NT2/D1 (cell line): ENCODE data around the gene TPD52L1.

Source experiments
- SUZ12 ChIP-seq: IDR thresholded peaks from 2 replicates; pipeline ENCODE4 v1.6.1; 2011; ENCODE audit not compliant: insufficient read length, insufficient read depth; ENCODE audit errors: extremely low read depth
- YY1 ChIP-seq: IDR thresholded peaks from 2 replicates; pipeline ENCODE4 v1.6.1; 2011; ENCODE audit not compliant: insufficient read length, insufficient read depth
- ZNF274 ChIP-seq: IDR thresholded peaks from 2 replicates; pipeline ENCODE4 v1.6.1; 2011; ENCODE audit warnings: mild to moderate bottlenecking, low read depth, low read length

GRCh38 chr6:125205931-125206330 lies 52.4 kb downstream of the TPD52L1 start:
- no peak for TF ChIP-seq ZNF274
- TF ChIP-seq YY1, result no peak
- TF ChIP-seq SUZ12, result no peak
